Fibroblast of skin of left quadriceps (primary cell): ENCODE results near the gene CSTPP1.

ENCODE experiments used
- DNase-seq, 2 experiments: peaks; one replicate each; pipeline ENCODE4 v3.0.0-alpha.2; 2013; ENCODE audit warnings: low read depth in 2 of 2

The CSTPP1 gene, protein sequence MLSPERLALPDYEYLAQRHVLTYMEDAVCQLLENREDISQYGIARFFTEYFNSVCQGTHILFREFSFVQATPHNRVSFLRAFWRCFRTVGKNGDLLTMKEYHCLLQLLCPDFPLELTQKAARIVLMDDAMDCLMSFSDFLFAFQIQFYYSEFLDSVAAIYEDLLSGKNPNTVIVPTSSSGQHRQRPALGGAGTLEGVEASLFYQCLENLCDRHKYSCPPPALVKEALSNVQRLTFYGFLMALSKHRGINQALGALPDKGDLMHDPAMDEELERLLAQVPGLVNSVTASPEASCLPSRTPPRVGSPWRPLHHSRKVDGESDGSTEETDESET

DNA sequence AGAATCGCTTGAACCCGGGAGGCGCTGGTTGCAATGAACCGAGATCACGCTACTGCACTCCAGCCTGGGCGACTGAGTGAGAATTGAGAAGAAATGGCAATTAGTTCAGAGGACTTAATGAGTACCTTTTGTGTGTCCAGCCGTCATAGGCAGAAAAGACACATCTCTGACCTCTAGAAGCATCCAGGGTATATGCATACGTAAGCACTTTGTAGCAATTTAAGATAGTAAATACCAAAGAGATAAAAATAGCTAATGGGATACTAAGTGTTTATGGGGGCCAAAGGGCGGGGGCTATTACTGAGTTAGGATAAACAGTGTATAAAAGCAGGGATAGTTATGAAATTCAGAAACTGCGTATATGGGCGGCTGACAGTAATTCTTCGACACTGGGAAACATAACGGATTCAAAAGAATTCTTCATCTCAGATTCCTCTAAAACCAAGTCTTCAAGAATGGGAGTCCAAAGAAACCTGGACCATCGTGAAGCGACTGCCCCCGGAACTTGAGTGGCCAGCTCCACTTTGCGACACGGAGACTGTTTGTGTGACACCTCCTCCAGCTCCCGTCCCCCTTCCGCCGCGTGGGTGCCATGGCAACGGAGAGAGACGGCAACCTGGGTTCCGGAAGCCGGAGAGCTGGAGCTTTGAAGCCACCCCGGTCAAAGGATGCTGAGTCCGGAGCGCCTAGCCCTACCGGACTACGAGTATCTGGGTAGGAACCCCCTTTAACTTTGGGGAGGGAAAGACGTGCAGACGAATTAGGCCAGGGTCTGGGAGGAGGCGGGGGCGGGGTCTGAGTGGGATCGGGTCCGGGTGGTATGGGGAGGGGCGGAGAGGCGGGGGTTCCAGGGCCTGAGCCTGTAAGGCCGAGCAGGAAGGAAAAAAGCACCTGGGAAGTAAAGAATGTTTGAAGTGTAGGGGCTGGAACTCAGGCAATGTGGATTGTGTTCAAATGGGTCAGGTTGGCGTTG is at the start of gene CSTPP1:
Gene CSTPP1, plus strand, starts transcription at position 624 of the 973 bp plus-strand sequence. Its CDS starts 45 bp downstream, at position 669.
- peak; percentile 85 to 86 for DNase-seq

DNA sequence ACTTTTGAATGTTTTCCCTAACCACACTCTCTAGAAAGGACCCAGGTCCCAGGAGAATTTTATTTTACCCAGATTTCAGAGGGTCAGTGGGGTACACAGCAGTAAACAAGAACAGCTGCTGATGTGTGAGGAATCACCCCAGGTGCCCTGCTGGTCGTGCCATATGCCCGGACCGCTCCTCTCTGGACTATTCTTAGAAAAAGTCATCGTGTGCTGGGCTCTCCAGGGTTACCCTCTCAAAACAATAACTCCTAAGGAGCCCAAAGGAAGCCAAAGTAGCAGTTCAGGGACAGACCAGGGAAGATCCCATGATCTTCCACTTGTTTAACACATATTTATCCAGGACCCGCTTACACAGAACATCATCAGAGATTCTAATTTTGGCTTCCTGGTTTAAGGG is 47.9 kb upstream of the CSTPP1 start:
- no peak for DNase-seq

DNA sequence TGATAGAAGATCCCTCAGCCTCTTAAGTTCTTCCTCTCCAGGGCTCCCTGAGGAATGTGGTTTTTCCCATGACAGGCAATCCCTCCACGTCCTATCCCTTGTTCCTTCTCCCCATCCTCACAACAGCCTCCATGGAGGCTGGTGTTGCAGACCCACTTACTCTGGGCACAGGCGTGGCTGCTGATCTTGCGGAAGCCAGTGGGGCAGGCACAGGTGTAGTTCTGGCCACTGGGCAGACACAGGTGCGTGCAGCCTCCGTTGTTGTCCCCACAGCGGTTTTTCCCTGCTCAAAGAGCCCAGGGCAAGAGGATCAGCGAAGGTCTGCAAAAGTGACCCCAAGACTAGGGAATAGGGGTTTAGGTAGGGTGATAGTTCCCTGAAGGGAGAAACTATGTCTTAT is 47.3 kb upstream of the CSTPP1 start:
- DNase-seq: no peak

DNA sequence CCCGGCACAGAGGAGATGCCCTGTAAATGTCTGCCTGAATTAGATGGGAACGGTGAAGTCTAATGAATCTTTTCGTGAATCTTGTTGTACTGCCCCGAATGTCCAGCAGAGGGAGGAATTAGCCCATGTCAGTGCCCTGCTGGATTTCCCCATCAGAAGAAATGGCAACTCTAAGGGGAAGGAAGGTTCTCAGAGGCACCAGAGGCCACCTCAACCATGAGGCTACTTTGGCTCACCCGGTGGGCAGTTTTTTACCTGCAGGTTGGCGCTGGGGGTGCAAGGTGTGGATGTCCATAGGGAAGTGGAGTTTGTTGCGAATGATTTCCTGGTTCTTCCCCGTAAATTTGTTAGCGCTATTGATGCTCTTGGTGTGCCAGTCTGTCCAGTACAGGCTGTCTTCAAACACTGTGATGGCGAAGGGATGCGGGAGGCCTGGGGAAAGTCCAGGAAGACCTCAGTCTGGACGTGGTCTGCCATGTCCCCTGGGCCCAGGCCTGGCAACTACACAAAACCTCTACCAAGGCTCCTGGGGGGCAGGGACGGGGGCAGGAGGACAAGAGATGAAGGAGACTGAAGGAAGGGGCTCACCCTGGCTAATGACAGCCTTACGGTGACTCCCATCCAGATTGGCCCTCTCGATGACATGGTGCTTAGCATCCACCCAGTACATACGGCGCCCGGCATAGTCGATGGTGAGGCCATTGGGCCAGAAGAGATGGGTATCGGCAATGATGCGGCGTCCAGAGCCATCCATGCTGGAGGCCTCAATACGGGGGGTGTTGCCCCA is 46.7 kb upstream of the CSTPP1 start:
- DNase-seq: peak; percentile 44 to 48

DNA sequence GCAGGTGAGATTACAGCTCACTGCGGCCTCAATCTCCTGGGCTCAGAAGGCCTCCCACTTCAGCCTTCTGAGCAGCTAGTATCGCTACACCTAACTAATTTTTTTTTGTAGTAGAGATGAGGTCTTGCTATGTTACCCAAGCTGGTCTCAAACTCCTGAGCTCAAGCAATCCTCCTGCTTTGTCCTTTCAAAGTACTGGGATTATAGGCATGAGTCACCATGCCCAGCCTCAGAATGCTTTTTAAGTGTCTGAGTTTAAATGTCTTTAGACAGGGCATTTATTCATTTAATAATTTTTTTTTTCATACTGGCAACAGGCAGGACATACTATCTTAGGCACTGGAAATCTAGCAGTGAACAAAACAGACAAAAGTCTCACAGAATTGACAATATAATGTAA is 45.9 kb upstream of the CSTPP1 start:
- no peak for DNase-seq

DNA sequence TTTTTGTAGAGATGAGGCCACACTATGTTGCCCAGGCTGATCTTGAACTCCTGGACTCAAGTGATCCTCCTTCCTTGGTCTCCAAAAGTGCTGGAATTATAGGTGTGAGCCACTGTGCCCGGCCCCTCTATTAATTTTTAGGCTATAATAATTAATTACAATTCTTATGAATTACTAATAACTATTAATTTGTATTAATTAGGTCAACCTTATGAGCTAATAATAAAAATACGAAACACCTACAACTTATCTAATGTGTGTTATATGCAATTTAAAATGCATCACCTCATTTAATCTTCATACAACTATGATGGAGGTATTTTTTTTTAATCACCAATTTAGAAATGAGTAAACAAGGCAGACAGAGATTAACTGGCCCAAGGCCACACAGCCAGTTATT is 44.5 kb upstream of the CSTPP1 start:
- DNase-seq: no peak

DNA sequence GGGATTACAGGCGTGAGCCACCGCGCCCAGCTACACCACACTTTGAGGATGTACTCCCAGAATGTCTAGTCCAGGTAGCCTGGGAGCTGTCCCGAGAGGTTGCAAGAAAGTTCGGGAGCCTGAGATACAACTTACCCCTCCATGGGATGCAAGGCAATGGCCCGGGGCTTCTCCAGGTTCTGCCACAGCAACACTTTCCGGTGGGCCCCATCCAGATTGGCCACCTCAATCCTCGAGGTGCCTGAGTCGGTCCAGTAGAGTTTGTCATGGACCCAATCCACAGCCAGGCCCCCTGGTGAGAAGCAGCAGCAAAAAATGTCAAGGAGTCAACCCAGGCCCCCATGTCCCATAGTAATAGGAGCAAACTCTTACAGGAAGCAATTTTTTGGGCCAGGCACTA is 43.7 kb upstream of the CSTPP1 start:
- no peak for DNase-seq

DNA sequence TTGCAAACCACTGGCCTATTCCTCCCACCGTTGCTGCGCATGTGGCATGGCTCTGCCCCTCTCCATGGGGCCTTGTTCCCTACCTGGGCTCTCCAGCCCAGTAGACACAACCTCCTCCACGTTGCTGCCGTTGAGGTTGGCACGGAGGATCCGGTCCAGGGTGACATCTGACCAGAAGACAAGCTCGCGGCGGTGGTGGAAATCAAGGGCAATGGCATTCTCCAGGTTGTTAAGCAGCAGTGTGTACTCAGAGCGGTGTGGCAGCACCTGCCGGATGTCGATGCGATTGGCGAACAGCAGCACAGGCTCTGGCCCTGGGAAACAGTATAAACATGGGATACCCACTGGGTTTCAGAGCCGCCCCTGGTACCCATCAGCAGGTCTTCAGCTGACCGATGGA is 42.1 kb upstream of the CSTPP1 start:
- no peak for DNase-seq

DNA sequence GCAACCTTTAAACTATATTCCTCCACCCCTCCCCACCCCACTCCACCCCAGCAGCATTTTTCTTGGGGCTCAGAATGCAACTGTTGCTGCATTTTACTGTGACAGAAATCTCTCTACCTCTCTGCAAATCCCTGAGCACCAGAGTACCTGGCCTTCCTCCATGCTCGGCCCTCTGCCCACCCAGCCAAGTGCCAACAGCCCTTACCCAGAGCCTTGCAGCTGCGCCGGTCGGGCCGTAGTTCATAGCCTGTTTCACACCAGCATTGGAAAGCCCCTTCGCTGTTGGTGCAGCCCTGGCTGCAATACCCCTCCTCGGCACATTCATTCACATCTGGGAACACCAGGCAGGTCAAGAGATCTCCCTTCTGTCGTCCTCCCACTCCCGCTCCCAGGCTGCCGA is 41.6 kb upstream of the CSTPP1 start:
- no peak for DNase-seq

DNA sequence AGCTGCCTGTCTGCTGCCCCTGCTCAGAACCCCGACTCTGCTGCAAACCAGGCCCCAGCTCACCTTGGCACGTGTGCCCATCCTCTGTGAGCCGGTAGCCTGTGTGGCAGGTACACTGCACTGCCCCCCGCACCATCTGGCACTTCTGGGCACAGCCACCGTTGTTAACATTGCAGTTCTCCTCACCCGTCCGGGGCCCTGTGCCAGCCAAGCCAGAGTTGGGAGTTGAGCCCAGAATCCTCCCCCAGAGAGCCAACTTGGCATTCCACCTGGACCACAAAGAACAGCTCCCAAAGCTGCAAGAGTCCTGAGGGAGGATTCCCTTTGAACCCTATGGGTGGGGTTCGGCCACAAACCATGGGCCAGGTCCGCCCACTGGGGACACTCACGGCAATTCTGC is 40.7 kb upstream of the CSTPP1 start:
- no peak for DNase-seq

DNA sequence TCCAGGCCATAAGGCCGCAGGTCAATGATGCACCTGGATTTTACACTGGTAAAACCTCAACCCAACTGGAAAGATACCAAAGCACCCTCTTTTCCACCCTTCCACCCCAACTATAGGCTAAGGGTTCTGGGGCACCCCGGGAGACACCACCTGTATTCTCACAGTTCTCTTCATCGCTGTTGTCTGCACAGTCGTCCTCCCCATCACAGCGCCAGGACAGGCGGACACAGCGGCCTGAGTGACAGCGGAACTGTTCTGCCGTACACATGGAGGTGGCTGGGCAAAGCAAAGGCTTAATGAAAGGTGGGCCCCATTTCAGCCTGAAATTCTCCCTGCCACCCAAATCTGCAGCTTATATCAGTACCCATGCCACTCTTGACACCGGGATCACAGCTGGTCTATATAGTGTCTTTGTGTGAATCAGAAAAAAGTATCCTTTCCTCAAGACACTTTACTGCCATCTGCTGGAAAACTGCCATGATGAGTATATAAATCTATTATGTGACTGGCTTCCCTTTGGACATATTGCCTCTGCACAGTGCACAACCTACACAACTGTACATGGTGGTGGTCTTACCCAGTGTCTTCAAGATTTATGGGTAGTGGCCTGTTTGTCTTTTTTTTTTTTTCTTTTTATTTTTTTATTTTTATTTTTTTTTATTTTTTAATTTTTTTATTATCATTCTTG is 39.7 kb upstream of the CSTPP1 start:
- no peak for DNase-seq

DNA sequence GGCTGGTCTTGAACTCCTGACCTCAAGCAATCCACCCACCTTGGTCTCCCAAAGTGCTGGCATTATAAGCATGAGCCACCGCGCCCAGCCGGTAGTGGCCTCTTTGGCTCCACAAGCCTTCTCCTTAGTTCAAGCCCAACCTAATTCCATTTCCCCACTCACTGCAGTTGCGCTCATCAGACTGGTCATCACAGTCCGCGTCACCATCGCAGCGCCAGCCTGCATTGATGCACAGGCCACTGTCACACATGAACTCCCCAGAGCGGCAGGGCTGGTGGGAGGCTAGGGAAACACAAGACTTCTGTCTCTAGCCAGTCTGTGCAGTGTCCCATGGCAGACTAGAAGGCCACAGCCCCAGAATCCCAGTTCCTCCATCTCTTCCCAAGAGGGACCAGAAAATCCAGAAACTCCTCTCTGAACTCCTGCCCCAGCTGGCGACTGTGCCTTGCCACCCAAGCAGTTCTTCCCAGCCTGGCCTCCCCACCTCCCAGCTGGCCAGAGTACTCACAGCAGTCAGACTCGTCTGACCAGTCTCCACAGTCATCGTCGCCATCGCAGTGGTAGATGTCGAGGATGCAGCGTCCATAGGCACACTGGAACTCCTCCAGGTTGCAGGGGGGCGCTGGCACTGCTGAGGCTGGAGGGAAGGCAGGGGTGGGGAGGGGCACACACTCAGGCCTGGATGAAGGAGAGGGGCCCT is 38.0 kb upstream of the CSTPP1 start:
- DNase-seq: no peak

DNA sequence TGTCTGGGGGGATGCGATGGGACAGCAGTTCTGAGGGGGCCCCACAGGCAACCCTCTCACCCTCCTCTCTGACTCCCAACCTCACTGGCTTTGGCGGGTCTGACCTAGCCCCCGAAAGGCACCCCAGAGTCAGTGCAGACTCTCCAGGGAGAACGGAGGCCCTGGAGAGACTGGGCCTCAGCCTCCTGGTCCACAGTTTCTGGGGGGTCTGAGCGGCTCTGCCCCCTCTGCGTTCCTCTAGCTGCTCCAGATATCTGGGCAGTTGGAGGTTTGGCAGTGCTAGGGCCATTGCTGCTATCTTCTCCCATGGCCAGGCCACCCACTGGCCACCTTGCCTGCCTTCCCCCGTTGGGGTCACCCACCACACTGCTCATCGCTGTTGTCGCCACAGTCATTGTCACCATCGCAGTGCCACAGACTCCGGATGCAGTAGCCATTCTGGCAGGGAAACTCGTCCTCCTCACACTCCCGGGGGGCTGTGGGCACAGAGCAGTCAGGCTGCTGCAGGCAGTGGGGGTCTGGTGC is 37.0 kb upstream of the CSTPP1 start:
- DNase-seq: no peak

DNA sequence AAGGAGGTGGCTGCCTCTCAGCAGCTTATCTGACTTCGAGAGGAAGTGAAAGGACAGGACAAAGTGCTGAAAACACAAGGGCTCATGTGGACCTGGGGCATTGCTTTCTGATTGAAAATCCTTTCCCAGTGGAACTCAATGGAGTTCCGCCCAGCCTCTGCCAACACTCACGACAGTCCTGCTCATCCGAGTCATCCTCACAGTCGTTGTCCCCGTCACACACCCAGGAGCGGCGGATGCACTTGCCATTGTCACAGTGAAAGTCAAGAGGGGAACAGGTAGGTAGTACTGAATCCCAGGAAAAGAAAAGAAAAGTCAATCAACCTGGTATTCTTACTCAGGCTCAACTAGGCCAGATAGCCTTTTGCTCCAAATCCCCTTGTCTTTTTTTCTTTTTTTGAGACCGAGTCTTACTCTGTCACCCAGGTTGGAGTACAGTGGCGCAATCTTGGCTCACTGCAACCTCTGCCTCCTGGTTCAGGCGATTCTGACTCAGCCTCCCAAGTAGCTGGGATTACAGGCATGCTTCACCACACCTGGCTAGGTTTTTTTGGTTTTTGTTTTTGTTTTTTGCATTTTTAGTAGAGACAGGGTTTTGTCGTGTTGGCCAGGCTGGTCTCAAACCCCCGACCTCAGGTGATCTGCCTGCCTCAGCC is 36.3 kb upstream of the CSTPP1 start:
- no peak for DNase-seq

DNA sequence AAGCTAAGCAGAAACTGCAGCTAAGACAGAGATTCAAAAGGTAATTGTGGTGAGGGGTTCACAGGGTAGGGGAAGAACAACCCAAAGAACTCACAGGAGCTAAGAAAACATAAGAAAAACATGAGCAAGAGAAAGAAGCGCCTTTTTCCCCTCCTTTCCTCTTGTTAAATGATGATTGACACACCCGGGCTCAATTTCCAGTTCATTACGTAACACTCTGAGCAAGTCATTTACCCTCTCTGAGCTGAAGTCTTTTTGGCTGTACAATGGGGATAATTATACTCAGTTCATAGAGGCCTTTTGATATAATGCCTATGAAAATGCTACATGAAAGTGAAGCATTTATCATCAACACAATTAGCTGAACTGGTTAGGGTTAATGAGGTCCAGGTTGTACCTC is 35.4 kb upstream of the CSTPP1 start:
- DNase-seq: no peak

DNA sequence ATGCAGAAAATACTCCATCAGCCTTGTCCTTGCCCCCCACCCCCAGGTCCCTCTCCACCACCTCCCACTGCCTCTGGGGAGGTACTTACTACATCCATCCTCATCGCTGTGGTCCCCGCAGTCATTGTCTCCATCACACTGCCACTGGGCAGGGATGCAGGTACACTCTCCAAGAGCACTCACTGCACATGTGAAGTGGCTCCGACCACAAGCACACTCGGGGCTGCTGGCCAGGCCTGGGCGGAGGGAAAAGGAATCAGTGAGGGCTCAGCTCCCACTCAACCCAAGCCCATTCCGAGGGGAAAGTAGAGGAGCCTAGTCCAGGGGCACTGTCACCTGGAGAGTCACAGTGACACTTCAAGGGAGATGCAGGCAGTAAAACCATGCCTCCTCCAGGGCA is 33.9 kb upstream of the CSTPP1 start:
- no peak for DNase-seq

DNA sequence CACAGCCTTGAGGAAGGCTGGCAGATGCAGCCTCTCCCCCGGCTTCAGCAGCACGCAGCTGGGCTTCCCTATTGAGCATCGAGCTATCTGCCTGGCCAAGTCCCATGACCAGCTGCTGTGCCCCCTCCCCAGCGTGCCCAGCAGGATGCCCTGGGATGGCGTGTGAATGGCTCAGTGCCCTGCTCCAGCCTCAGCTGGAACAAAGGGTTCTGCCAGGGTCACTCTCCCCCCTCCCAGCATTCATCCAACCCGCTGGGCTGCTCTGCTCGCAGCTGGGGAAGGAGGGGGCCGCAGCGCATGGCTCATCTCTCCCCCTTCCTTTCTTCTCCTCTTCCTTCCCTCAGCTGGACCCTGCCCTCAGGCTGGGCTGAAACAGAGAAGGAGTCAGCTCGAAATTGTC is 32.7 kb upstream of the CSTPP1 start:
- no peak for DNase-seq

DNA sequence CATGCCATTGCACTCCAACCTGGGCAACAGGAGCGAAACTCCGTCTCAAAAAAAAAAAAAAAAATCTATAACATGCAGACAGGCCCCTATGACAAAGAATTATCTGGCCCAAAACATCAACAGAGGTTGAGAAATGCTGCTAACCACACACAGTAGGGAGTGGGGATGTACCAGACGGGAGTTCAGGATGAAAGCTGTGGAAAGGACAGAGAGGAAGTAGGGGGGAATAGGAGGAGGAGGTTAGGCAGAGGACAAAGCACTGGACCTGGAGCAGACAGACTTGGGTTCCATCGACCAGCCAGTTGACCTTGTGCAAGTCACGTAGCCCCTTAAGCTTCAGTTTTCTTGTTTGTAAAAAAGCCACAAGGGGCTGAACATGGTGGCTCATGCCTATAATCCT is 30.8 kb upstream of the CSTPP1 start:
- DNase-seq: no peak

DNA sequence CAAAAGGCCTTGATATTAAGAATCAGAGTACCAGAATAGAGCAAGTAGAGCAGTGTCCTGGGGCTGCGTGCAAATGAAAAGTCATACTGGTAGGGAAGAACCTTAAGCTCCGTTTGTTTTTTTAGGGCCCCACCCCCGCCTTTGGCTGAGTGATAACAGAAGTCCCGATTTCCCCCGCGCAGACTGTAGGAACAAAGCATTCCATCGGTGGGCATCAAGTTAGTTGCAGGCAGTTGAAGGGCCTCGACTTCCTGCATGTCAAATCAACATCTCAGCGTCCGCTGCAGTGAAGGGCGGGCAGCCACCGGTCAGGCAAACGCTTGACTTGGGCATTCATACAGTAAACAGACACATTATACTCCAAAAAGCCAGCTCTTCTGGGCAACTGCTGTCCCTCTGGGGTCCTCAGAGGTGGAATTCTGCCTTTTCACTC is 29.9 kb upstream of the CSTPP1 start:
- DNase-seq: no peak

DNA sequence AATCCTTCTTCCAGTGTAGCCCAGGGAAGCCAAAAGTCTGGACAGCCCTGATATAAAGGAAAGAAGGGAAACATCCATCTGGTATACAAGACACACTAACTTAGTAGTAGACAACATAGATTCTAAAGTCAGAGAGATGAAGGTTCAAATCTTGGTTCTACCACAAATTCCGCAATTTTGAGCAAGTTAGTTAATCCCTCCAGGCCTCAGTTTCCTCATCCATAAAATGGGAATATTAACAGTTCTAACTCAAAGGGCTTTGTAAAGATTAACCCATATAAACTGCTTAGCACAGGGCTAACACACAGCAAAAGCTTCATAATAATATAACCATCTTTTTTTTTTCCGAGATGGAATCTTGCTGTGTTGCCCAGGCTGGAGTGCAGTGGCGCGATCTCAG is 29.0 kb upstream of the CSTPP1 start:
- no peak for DNase-seq
